Ishikawa (cell line): ENCODE measurements around the gene EIF3J.
A peak's percentile ranks its signal among the peaks of the same experiment; 100 is the strongest.

Source experiments
- CEBPB ChIP-seq: IDR thresholded peaks from 2 replicates; pipeline ENCODE4 v1.6.1; 2012
- CREB1 ChIP-seq: IDR thresholded peaks from 2 replicates; pipeline ENCODE4 v1.6.1; 2012; ENCODE audit warnings: low read depth
- EGR1 ChIP-seq: IDR thresholded peaks from 2 replicates; pipeline ENCODE4 v1.6.1; 2012
- EP300 ChIP-seq: IDR thresholded peaks from 2 replicates; pipeline ENCODE4 v1.6.1; 2012; ENCODE audit warnings: borderline replicate concordance
- FOXM1 ChIP-seq: IDR thresholded peaks from 2 replicates; pipeline ENCODE4 v1.6.1; 2012; ENCODE audit warnings: low read depth, borderline replicate concordance
- MAX ChIP-seq: IDR thresholded peaks from 2 replicates; pipeline ENCODE4 v1.6.1; 2012
- RAD21 ChIP-seq: IDR thresholded peaks from 2 replicates; pipeline ENCODE4 v1.6.1; 2012; ENCODE audit warnings: low read depth
- REST ChIP-seq: IDR thresholded peaks from 2 replicates; pipeline ENCODE4 v1.6.1; 2012; ENCODE audit warnings: low read depth, mild to moderate bottlenecking
- TAF1 ChIP-seq: IDR thresholded peaks from 2 replicates; pipeline ENCODE4 v1.6.1; 2012; ENCODE audit warnings: low read depth, mild to moderate bottlenecking
- TCF12 ChIP-seq: IDR thresholded peaks from 2 replicates; pipeline ENCODE4 v1.6.1; 2012; ENCODE audit warnings: low read depth
- TEAD4 ChIP-seq: IDR thresholded peaks from 2 replicates; pipeline ENCODE4 v1.6.1; 2012

- TF ChIP-seq TAF1 (no peak), FOXM1 (no peak), RAD21 (peak; percentile 24; the same call in 1 of the 2 replicates), MAX (no peak), EP300 (no peak), REST (no peak), TCF12 (no peak), CEBPB (no peak), TEAD4 (no peak), CREB1 (no peak), EGR1 (no peak)
These were observed 56.2 kb downstream of the EIF3J start for GRCh38 chr15:44593042-44593736.
